Activated CD8-positive, alpha-beta memory T cell treated with anti-CD3 and anti-CD28 coated beads for 24 hours (primary cell): ENCODE data around the gene OVAAL.

ENCODE experiments used
- DNase-seq: peaks from one replicate; pipeline ENCODE4 v3.0.0-alpha.2; 2020

The OVAAL gene

GRCh38 chr1:180558664-180559063, at the start of gene OVAAL:
Gene OVAAL, plus strand, starts transcription at chr1:180558964.
- DNase-seq, result no peak

- DNase-seq, result no peak
Observed at GRCh38 chr1:180510882-180511281, 47.9 kb upstream of the OVAAL start.

GRCh38 chr1:180513531-180513930, 45.2 kb upstream of the OVAAL start:
- DNase-seq, result no peak

- DNase-seq, result no peak
Observed at GRCh38 chr1:180515364-180515763, 43.4 kb upstream of the OVAAL start.

GRCh38 chr1:180515857-180516388, 42.8 kb upstream of the OVAAL start:
- peak; percentile 73 for DNase-seq

DNA sequence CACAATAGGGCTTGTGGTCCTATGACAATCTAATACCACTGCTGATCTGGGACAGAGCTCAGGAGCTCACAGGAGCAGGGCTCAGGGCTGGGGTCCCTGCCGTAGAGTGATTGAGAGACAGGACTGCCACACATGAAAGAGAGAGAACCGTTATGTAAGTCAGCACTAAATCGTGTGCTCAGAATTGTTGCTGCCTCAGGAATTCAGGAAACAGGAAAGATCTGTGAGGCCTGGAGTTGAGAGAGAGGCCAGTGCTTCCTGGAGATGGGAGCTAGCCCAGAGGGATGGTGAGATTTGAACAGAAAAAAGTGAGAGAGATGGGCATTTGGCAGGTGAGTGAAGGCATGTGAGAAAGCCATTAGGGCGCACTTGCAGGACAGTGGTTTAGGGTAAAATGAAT, 38.9 kb upstream of the OVAAL start:
- DNase-seq, result no peak

DNA sequence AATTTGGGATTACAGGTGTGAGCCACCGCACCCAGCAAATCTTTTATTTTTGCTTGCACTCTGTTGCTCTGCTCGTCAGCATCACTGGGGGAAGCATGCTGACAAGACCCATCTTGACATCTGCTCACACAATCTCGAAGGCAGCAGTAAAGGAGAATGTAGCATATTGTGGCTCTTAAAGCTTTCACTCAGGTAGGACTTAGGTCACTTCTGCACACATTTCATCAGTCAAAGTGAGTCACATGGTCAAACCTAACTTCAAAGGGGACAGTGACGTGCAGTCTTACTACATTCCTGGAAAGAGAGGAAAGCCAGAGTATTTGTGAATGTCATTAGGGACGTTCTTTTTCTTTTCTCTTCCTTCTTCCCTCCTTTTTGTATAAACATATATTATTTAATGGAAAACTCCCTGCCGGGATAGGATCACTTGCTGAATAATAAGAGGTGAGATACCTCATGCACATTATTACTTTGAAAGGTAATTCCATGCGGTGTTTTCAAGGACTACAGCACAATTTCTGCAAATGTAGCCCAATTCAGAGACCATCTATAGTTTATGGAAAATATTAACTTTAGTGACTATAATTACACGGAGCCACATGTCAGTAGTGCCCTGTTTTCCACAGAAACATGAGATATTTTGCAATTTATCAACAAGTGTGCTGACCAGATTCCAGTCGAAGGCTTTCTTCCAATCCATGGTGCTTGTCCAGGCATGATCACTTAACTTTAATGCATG, 37.1 kb upstream of the OVAAL start:
- DNase-seq, result no peak

DNA sequence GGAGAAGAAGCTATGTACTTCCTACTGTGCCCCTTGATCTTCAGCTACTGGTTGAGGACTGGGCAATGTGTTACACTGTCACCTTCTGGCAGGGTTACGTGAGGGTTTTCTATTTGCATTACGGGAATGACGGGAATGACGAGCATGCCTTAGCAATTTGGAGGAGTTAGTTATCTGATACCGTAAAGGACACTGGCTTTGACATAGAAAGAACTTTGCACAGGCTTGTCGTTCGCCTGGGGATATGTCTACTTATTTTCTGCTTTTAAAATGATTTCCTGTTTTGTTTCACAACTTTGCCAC, 36.6 kb upstream of the OVAAL start:
- DNase-seq, result no peak

DNA sequence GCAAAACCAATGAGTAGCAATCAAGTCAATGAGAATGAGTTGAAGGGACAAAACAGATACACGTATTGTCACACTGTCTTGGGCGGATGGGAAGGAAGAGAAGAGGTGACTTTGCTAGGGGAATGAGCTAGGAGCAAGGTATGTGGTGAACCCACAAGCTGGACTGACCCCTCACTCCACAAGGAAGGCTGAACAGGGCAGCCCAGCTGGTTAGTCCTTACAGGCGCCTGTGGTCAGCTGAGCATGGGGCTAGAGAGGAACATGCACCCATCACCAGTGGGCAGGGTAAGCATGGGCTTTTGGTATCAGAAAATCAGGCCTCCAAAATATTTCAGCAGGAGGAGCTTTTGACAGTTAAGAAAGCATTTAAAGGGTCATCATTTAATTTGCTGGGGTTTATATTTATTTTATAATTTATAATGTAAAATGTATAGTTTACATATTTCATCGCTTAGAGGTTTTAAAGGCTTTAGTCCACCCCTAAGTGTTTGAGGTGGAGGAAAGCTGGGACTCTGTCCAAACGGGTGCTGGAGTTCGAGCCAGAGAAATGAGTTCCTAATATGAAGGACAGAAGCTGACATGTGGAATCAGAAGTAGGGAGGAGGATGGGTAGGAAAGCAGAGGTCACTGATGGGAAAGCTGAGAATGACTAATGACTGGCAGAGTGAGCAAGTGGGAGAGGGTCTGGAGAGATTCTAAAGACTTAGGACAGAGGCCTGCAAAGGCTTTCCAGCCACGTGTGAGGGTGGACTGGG, 34.4 kb upstream of the OVAAL start:
- DNase-seq, result no peak

- DNase-seq, result no peak
Observed at GRCh38 chr1:180524915-180525714, 33.6 kb upstream of the OVAAL start.

DNA sequence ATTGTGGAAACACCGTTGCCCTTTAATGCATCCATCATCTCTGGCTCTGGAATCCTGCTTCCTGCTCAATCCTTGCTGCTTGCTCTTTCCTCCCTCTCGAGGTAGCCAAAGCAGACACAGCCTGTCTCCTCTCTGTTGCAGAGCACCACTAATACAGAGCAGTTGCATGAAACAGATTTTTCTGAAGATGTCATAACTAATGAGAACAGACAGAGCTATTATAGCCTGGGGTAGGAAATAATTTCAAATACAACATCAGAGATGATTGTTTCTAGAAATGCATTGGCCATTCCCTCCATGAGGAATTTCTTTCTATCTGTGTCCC, 33.1 kb upstream of the OVAAL start:
- no peak for DNase-seq

- DNase-seq, result no peak
Observed at GRCh38 chr1:180527101-180527669, 31.6 kb upstream of the OVAAL start.

DNA sequence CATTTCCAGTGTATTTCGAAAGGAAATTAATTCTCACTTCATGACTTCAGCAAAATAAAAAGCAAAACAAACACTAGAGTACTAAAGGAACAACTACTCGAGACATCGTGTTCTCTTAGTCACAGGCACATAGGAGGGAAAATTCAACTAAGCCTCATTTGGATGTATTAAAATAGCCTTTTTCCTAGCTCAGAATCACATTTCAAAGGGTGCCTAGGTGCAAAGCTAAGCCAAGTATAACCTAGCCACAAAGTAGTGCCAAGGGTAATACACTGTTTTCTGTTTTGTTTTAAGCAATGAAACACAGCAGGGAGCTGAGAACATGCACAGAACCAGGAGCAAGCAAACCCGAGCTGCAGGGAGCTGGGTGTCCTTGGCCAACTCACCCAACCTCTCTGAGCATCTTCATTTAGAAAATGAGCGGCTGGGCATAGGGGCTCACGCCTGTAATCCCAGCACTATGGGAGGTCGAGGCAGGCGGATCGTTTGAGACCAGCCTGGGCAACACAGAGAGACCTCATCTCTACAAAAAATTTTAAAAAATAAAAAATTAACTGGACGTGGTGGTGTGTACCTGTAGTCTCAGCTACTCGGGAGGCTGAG, 29.8 kb upstream of the OVAAL start:
- DNase-seq, result no peak

- DNase-seq, result no peak
Observed at GRCh38 chr1:180530501-180530900, 28.3 kb upstream of the OVAAL start.

GRCh38 chr1:180532854-180533253, 25.9 kb upstream of the OVAAL start:
- DNase-seq, result no peak

GRCh38 chr1:180533266-180533987, 25.3 kb upstream of the OVAAL start:
- DNase-seq, result peak; percentile 81

GRCh38 chr1:180534214-180534613, 24.6 kb upstream of the OVAAL start:
- DNase-seq, result no peak

GRCh38 chr1:180535418-180535999, 23.3 kb upstream of the OVAAL start:
- no peak for DNase-seq

GRCh38 chr1:180536821-180537372, 21.9 kb upstream of the OVAAL start:
- DNase-seq, result no peak

DNA sequence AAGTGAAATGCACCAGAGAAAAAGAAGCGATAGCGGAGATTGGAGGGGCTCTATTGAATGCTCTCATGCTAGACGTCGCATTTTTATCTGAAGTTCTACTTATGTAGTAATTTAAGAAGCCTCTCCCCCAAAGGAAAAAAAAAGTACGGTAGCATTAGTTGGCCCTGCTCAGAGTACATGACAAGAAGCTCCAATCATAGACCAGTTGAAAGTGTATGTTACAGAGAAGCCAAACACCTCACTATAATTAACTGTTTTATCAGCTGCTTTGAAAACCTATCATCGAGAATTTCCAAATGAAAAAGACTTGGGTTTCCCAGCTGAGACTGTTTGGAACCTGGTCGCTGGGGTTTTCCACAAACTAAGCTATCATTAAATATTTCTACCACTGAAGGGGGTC, 19.6 kb upstream of the OVAAL start:
- DNase-seq, result no peak
